ENCODE data around the gene CRELD2. TPM values are rescaled to one million over a fixed set of nuclear protein-coding genes. Genes with fewer than 3 reads are reported as not detected.

The CRELD2 gene
- total and polyA plus RNA-seq, 2 of the 8 experiments (the other 6 are each of a cell fraction or from before 2014, with no cell fraction given), result 24.5 to 36.6 TPM

- TF ChIP-seq NANOG (IDR thresholded peaks at IDR 0.05; ENCODE audit: insufficient read depth, low read depth, low read length, poor library complexity, severe bottlenecking) (no peak), BRCA1 (IDR thresholded peaks at IDR 0.05; ENCODE audit: low read depth, low read length) (no peak)
These were observed 18.9 kb upstream of the CRELD2 start (continued) for GRCh38 chr22:49899530-49899929.
